HEK293 (cell line): ENCODE measurements around the gene MTG1.

ENCODE experiments used
- ATF2 ChIP-seq: fragments of 450-650 bp; formaldehyde crosslinking; IDR thresholded peaks from 2 replicates; pipeline ENCODE4 v1.5.1; 2016; ENCODE audit warnings: missing biosample characterization, missing genetic modification characterization, low read depth
- GLIS2 ChIP-seq: fragments of 450-650 bp; formaldehyde crosslinking; IDR thresholded peaks from 2 replicates; pipeline ENCODE4 v1.5.1; 2016; ENCODE audit warnings: missing biosample characterization, missing genetic modification characterization
- MZF1 ChIP-seq: fragments of 450-650 bp; formaldehyde crosslinking; IDR thresholded peaks from 2 replicates; pipeline ENCODE4 v1.5.1; 2017; ENCODE audit warnings: missing biosample characterization, missing genetic modification characterization, borderline replicate concordance
- PRDM2 ChIP-seq: fragments of 450-650 bp; formaldehyde crosslinking; IDR thresholded peaks from 2 replicates; pipeline ENCODE4 v1.5.1; 2016; ENCODE audit warnings: missing biosample characterization, missing genetic modification characterization, borderline replicate concordance
- ZBTB21 ChIP-seq: fragments of 450-650 bp; formaldehyde crosslinking; IDR thresholded peaks from 2 replicates; pipeline ENCODE4 v1.5.1; 2017; ENCODE audit warnings: missing biosample characterization, missing genetic modification characterization
- ZBTB26 ChIP-seq: fragments of 450-650 bp; formaldehyde crosslinking; optimal IDR thresholded peaks from 2 replicates; pipeline ENCODE3; 2016; ENCODE audit warnings: missing biosample characterization, mild to moderate bottlenecking, missing genetic modification characterization
- ZFP69B ChIP-seq: fragments of 450-650 bp; formaldehyde crosslinking; IDR thresholded peaks from 2 replicates; pipeline ENCODE4 v1.5.1; 2016; ENCODE audit warnings: missing biosample characterization, missing genetic modification characterization
- ZNF2 ChIP-seq: fragments of 450-650 bp; formaldehyde crosslinking; IDR thresholded peaks from 2 replicates; pipeline ENCODE4 v1.5.1; 2016; ENCODE audit warnings: missing biosample characterization, missing genetic modification characterization
- ZNF214 ChIP-seq: fragments of 450-650 bp; formaldehyde crosslinking; IDR thresholded peaks from 2 replicates; pipeline ENCODE4 v1.5.1; 2017; ENCODE audit warnings: missing biosample characterization, mild to moderate bottlenecking, missing genetic modification characterization, borderline replicate concordance
- ZNF221 ChIP-seq: fragments of 450-650 bp; formaldehyde crosslinking; IDR thresholded peaks from 2 replicates; pipeline ENCODE4 v1.5.1; 2017; ENCODE audit warnings: missing biosample characterization, missing genetic modification characterization, borderline replicate concordance
- ZNF23 ChIP-seq: fragments of 450-650 bp; formaldehyde crosslinking; IDR thresholded peaks from 2 replicates; pipeline ENCODE4 v1.5.1; 2016; ENCODE audit warnings: missing biosample characterization, missing genetic modification characterization, borderline replicate concordance
- ZNF24 ChIP-seq: fragments of 450-650 bp; formaldehyde crosslinking; IDR thresholded peaks from 2 replicates; pipeline ENCODE4 v1.5.1; 2016; ENCODE audit warnings: missing biosample characterization, missing genetic modification characterization
- ZNF311 ChIP-seq: fragments of 450-650 bp; formaldehyde crosslinking; IDR thresholded peaks from 2 replicates; pipeline ENCODE4 v1.5.1; 2017; ENCODE audit warnings: missing biosample characterization, missing genetic modification characterization, borderline replicate concordance
- ZNF362 ChIP-seq: fragments of 450-650 bp; formaldehyde crosslinking; IDR thresholded peaks from 2 replicates; pipeline ENCODE4 v1.5.1; 2016; ENCODE audit warnings: missing biosample characterization, missing genetic modification characterization
- ZNF37A ChIP-seq: fragments of 450-650 bp; IDR thresholded peaks from 2 replicates; pipeline ENCODE4 v1.5.1; 2018; ENCODE audit warnings: missing biosample characterization, missing genetic modification characterization
- ZNF48 ChIP-seq: fragments of 450-650 bp; formaldehyde crosslinking; IDR thresholded peaks from 2 replicates; pipeline ENCODE4 v1.5.1; 2016; ENCODE audit warnings: missing biosample characterization, missing genetic modification characterization
- ZNF501 ChIP-seq: fragments of 450-650 bp; formaldehyde crosslinking; IDR thresholded peaks from 2 replicates; pipeline ENCODE4 v1.5.1; 2016; ENCODE audit warnings: missing biosample characterization, missing genetic modification characterization
- ZNF513 ChIP-seq: fragments of 450-650 bp; IDR thresholded peaks from 2 replicates; pipeline ENCODE4 v1.5.1; 2018; ENCODE audit warnings: missing biosample characterization, missing genetic modification characterization
- ZNF544 ChIP-seq: fragments of 450-650 bp; formaldehyde crosslinking; IDR thresholded peaks from 2 replicates; pipeline ENCODE4 v1.5.0; 2017; ENCODE audit warnings: missing biosample characterization, missing genetic modification characterization
- ZNF560 ChIP-seq: fragments of 450-650 bp; formaldehyde crosslinking; IDR thresholded peaks from 2 replicates; pipeline ENCODE4 v1.5.1; 2017; ENCODE audit warnings: missing biosample characterization, missing genetic modification characterization, borderline replicate concordance
- ZNF585B ChIP-seq: fragments of 450-650 bp; formaldehyde crosslinking; IDR thresholded peaks from 2 replicates; pipeline ENCODE4 v1.5.1; 2016; ENCODE audit warnings: missing biosample characterization, missing genetic modification characterization
- ZNF639 ChIP-seq: fragments of 450-650 bp; formaldehyde crosslinking; IDR thresholded peaks from 2 replicates; pipeline ENCODE4 v1.5.1; 2016; ENCODE audit warnings: missing biosample characterization, missing genetic modification characterization
- ZNF670 ChIP-seq: fragments of 450-650 bp; formaldehyde crosslinking; IDR thresholded peaks from 2 replicates; pipeline ENCODE4 v1.5.1; 2016; ENCODE audit warnings: missing biosample characterization, missing genetic modification characterization, low read depth
- ZNF843 ChIP-seq: fragments of 450-650 bp; formaldehyde crosslinking; IDR thresholded peaks from 2 replicates; pipeline ENCODE4 v1.5.1; 2016; ENCODE audit warnings: missing biosample characterization, missing genetic modification characterization
- ZSCAN18 ChIP-seq: fragments of 450-650 bp; formaldehyde crosslinking; IDR thresholded peaks from 2 replicates; pipeline ENCODE4 v1.5.1; 2016; ENCODE audit warnings: missing biosample characterization, missing genetic modification characterization

Gene MTG1

GRCh38 chr10:133394064-133394663 is at the start of gene MTG1 (continued):
- peak; percentile 15; the same call in 1 of the 2 replicates for TF ChIP-seq ZNF639 (tag by site-specific recombination)
- TF ChIP-seq ZNF560 = no peak
- TF ChIP-seq ZSCAN18 (tag by site-specific recombination) = no peak
- no peak for TF ChIP-seq ZNF585B
- TF ChIP-seq ZNF544 (tag by site-specific recombination) = no peak
- TF ChIP-seq MZF1 (tag by site-specific recombination) = 0 out of 2 replicates have a peak, but pooled peaks have one; percentile 18
- TF ChIP-seq PRDM2 (tag by site-specific recombination) = no peak
- TF ChIP-seq ATF2 = no peak
- no peak for TF ChIP-seq ZBTB21 (tag by site-specific recombination)
- TF ChIP-seq GLIS2 (tag by site-specific recombination) = peak; percentile 93
- TF ChIP-seq ZNF513 (tag by site-specific recombination) = no peak
- TF ChIP-seq ZNF311 (tag by site-specific recombination) = no peak
- TF ChIP-seq ZNF214 (tag by site-specific recombination) = no peak
- peak; percentile 97 for TF ChIP-seq ZNF501 (tag by site-specific recombination)
- peak; percentile 99 for TF ChIP-seq ZBTB26 (tag by site-specific recombination)
- TF ChIP-seq ZNF48 (tag by site-specific recombination) = no peak
- TF ChIP-seq ZNF843 (tag by site-specific recombination) = peak; percentile 76
- TF ChIP-seq ZNF37A (tag by site-specific recombination) = no peak
- no peak for TF ChIP-seq ZNF23 (tag by site-specific recombination)
- no peak for TF ChIP-seq ZNF362 (tag by site-specific recombination)
- peak; percentile 89 for TF ChIP-seq ZNF2 (tag by site-specific recombination)
- no peak for TF ChIP-seq ZNF670
- no peak for TF ChIP-seq ZNF221 (tag by site-specific recombination)
- no peak; the same call in 1 of the 2 replicates for TF ChIP-seq ZNF24 (tag by site-specific recombination)
- no peak for TF ChIP-seq ZFP69B
